Measurements from ENCODE around the gene NTHL1.

Gene NTHL1

GRCh38 chr16:2092256-2092620 is 44.6 kb upstream of the NTHL1 start:
- TF ChIP-seq, protein P1, sequence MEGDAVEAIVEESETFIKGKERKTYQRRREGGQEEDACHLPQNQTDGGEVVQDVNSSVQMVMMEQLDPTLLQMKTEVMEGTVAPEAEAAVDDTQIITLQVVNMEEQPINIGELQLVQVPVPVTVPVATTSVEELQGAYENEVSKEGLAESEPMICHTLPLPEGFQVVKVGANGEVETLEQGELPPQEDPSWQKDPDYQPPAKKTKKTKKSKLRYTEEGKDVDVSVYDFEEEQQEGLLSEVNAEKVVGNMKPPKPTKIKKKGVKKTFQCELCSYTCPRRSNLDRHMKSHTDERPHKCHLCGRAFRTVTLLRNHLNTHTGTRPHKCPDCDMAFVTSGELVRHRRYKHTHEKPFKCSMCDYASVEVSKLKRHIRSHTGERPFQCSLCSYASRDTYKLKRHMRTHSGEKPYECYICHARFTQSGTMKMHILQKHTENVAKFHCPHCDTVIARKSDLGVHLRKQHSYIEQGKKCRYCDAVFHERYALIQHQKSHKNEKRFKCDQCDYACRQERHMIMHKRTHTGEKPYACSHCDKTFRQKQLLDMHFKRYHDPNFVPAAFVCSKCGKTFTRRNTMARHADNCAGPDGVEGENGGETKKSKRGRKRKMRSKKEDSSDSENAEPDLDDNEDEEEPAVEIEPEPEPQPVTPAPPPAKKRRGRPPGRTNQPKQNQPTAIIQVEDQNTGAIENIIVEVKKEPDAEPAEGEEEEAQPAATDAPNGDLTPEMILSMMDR (IDR thresholded peaks at IDR 0.05; ENCODE audit: insufficient read depth, low read depth, low read length, missing control alignments), result no peak
- H3K4me3 ChIP-seq (ENCODE audit: low read depth, low read length), result no peak overlapping the region
- no peak for DNase-seq (ENCODE audit: low read depth)

DNA sequence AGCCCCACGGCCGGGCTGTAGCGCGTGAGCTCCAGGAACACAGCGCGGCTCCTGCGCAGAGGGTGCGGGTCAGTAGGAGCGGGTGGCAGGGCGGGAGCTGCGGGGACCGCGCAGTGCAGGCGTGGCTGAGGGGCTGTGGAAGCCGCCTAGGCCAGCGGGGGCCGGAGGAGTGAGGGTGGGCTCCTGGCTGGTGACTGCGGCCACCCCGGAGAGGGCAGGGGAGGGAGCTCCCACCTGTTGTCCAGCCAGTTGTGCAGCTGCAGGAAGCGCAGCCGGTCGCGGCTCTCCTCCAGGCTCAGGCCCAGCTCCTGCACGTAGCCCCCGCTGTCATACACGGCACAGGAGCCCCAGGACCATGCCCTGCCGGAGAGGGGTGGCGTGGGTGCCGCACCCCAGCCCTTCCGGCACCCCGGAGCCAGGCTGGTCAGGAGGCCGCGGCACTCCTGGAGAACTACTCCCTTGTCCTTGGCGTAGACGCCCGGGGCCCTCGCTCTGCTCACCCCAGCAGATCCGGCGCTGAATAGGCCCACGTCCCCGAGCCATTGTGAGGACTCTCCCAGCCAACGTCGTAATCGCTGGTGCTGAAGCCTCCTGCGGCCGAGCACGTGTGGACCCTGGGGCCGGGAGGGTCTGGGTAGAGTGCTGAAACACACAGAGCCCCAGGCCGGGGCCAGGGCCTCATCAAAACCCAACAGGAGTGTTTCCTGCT is 44.1 kb upstream of the NTHL1 start:
- no peak overlapping the region for H3K4me3 ChIP-seq (ENCODE audit: low read depth, low read length)
- TF ChIP-seq, protein P1 (IDR thresholded peaks at IDR 0.05; ENCODE audit: insufficient read depth, low read depth, low read length, missing control alignments), result no peak
- no peak for DNase-seq (ENCODE audit: low read depth)

- TF ChIP-seq, protein P1 (IDR thresholded peaks at IDR 0.05; ENCODE audit: insufficient read depth, low read depth, low read length, missing control alignments), result no peak
- DNase-seq (ENCODE audit: low read depth), result peak; percentile 87
- no peak overlapping the region for H3K4me3 ChIP-seq (ENCODE audit: low read depth, low read length)
Measured at GRCh38 chr16:2090777-2091546, 43.3 kb upstream of the NTHL1 start.

GRCh38 chr16:2090481-2090776 is 42.8 kb upstream of the NTHL1 start:
- no peak overlapping the region for H3K4me3 ChIP-seq (ENCODE audit: low read depth, low read length)
- TF ChIP-seq, protein P1 (IDR thresholded peaks at IDR 0.05; ENCODE audit: insufficient read depth, low read depth, low read length, missing control alignments), result no peak

DNA sequence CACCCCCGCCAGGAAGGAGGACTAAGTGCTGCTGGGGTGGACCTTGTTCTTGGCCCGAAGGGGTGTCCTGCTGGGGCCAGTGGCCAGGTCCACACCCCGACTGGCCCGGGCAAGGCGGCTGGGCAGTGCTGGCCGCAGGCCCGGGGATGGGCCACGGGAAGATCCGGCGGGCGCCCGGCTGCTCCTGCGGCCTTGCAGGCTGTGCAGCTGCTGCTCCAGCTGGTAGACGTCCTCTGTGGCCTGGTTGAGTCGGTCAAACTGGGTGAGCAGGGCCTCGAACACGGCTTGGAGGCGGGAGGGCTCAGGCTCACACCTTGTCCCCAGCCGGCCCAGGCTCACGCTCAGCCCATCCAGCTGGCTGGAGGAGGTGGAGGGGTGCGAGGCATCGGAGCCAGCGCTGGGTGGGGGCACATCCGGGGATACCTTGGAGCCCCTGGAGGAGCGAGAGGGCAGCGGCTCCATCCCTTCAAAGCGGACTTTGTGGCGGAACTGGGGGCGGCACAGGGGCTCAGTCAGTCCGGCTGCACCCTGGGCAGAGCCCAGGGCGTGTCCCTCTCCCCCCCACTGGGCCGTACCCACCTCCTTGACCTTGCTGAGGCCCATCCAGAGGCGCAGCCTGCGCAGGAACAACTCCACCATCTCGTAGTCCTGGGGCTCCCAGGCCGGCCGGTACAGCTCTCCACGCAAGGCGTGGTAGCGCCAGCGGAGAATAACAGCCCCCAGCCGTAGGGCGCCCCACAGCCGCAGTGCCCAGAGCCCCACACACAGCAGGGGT is 42.3 kb upstream of the NTHL1 start:
- no peak for DNase-seq (ENCODE audit: low read depth)
- TF ChIP-seq, protein P1 (IDR thresholded peaks at IDR 0.05; ENCODE audit: insufficient read depth, low read depth, low read length, missing control alignments), result no peak
- H3K4me3 ChIP-seq (ENCODE audit: low read depth, low read length), result no peak overlapping the region

More at GRCh38 chr16:2090481-2090776, 42.8 kb upstream of the NTHL1 start:
- no peak for DNase-seq (ENCODE audit: low read depth)

- H3K4me3 ChIP-seq (ENCODE audit: low read depth, low read length), result no peak overlapping the region
- DNase-seq (ENCODE audit: low read depth), result no peak
- TF ChIP-seq, protein P1 (IDR thresholded peaks at IDR 0.05; ENCODE audit: insufficient read depth, low read depth, low read length, missing control alignments), result no peak
Measured at GRCh38 chr16:2088759-2089358, 41.2 kb upstream of the NTHL1 start.

Data from GM12865 (cell line).